ENCODE measurements around the gene ALOXE3.

The ALOXE3 gene

GRCh38 chr17:8119581-8120519 lies 1.5 kb upstream of the ALOXE3 start:
- H3K4me3 ChIP-seq (ENCODE audit: low read depth, low read length) = peak overlapping the region; percentile 58
- peak; percentile 87 for DNase-seq (ENCODE audit: low read depth)
- no peak for TF ChIP-seq CTCF (IDR thresholded peaks at IDR 0.05; ENCODE audit: low read depth, low read length, missing control alignments)

- DNase-seq (ENCODE audit: low read depth) = peak; percentile 60
These were observed 661 bp upstream of the ALOXE3 start for GRCh38 chr17:8118769-8119580.

GRCh38 chr17:8117367-8117979 lies 841 bp downstream of the ALOXE3 start:
- no peak for TF ChIP-seq CTCF (IDR thresholded peaks at IDR 0.05; ENCODE audit: low read depth, low read length, missing control alignments)
- no peak for DNase-seq (ENCODE audit: low read depth)
- peak overlapping the region; percentile 58; the same call in 1 of the 2 replicates for H3K4me3 ChIP-seq (ENCODE audit: low read depth, low read length)

More at GRCh38 chr17:8118769-8119580, 661 bp upstream of the ALOXE3 start:
- peak; percentile 86 for TF ChIP-seq CTCF (IDR thresholded peaks at IDR 0.05; ENCODE audit: low read depth, low read length, missing control alignments)
- H3K4me3 ChIP-seq (ENCODE audit: low read depth, low read length) = peak overlapping the region; percentile 58

- DNase-seq (ENCODE audit: low read depth) = no peak
- no peak overlapping the region for H3K4me3 ChIP-seq (ENCODE audit: low read depth, low read length)
- TF ChIP-seq CTCF (IDR thresholded peaks at IDR 0.05; ENCODE audit: low read depth, low read length, missing control alignments) = no peak
These were observed 1.5 kb downstream of the ALOXE3 start for GRCh38 chr17:8116776-8117175.

- TF ChIP-seq CTCF (IDR thresholded peaks at IDR 0.05; ENCODE audit: low read depth, low read length, missing control alignments) = no peak
- no peak for DNase-seq (ENCODE audit: low read depth)
- H3K4me3 ChIP-seq (ENCODE audit: low read depth, low read length) = no peak overlapping the region
These were observed 7.4 kb downstream of the ALOXE3 start for GRCh38 chr17:8110907-8111306.

- DNase-seq (ENCODE audit: low read depth) = no peak
- no peak for TF ChIP-seq CTCF (IDR thresholded peaks at IDR 0.05; ENCODE audit: low read depth, low read length, missing control alignments)
- H3K4me3 ChIP-seq (ENCODE audit: low read depth, low read length) = no peak overlapping the region
These were observed 7.9 kb downstream of the ALOXE3 start for GRCh38 chr17:8110456-8110804.

Measured in GM12864 (cell line).